Nephron (organoid): ENCODE data around the gene TMEM79.

Source experiments
- H3K27ac Mint-ChIP-seq, 3 experiments: 2 replicates each; pipeline ENCODE4 v1.8.0; 2020; ENCODE audit warnings: mixed read lengths in 3 of 3, mild to moderate bottlenecking in 2 of 3, moderate library complexity in 1 of 3
- H3K27me3 Mint-ChIP-seq: 2 replicates; pipeline ENCODE4 v1.8.0; 2021; ENCODE audit warnings: low read depth, mild to moderate bottlenecking, moderate library complexity, mixed read lengths
- H3K36me3 Mint-ChIP-seq: 2 replicates; pipeline ENCODE4 v1.8.0; 2020; ENCODE audit warnings: low read depth, mixed read lengths
- H3K4me1 Mint-ChIP-seq: 2 replicates; pipeline ENCODE4 v1.8.0; 2020; ENCODE audit warnings: mixed read lengths
- H3K4me3 Mint-ChIP-seq, 3 experiments: 2 replicates each; pipeline ENCODE4 v1.8.0; 2020; ENCODE audit warnings: mild to moderate bottlenecking in 3 of 3, mixed read lengths in 3 of 3, moderate library complexity in 2 of 3
- H3K9me3 Mint-ChIP-seq: 2 replicates; pipeline ENCODE4 v1.8.0; 2020; ENCODE audit warnings: mixed read lengths
- CTCF ChIP-seq, 3 experiments: fragments of 200-600 bp; sonication (generic); IDR thresholded peaks; one replicate each; pipeline ENCODE4 v1.5.0; 2021; ENCODE audit warnings: antibody characterized with exemption in 3 of 3; ENCODE audit not compliant: unreplicated experiment in 3 of 3

TMEM79 gene

GRCh38 chr1:156286061-156286460, 1.9 kb downstream of the TMEM79 start:
- H3K27ac Mint-ChIP-seq: no peak overlapping the region
- peaks cover 22% of the 10 kb centered on the region for H3K4me1 Mint-ChIP-seq
- H3K9me3 Mint-ChIP-seq: no peaks in the 10 kb centered on the region
- H3K36me3 Mint-ChIP-seq: peaks cover 5% of the 10 kb centered on the region
- peak overlapping the region in 2 of 3 experiments; percentile 19 to 39 for H3K4me3 Mint-ChIP-seq
- TF ChIP-seq CTCF (IDR thresholded peaks at IDR 0.05; ENCODE audit: unreplicated experiment in 3 of 3): no peak
- no peaks in the 10 kb centered on the region for H3K27me3 Mint-ChIP-seq

GRCh38 chr1:156289857-156290256, 5.7 kb downstream of the TMEM79 start:
- Mint-ChIP-seq H3K4me3 (peak overlapping the region in 1 of 3 experiments; percentile 15), H3K9me3 (no peaks in the 10 kb centered on the region), H3K36me3 (peaks cover 10% of the 10 kb centered on the region), H3K27me3 (no peaks in the 10 kb centered on the region), H3K4me1 (peaks cover 9% of the 10 kb centered on the region), H3K27ac (no peak overlapping the region)
- TF ChIP-seq CTCF (IDR thresholded peaks at IDR 0.05; ENCODE audit: unreplicated experiment in 3 of 3): no peak

- TF ChIP-seq CTCF (IDR thresholded peaks at IDR 0.05; ENCODE audit: unreplicated experiment in 3 of 3): no peak
- Mint-ChIP-seq H3K36me3 (peaks cover 10% of the 10 kb centered on the region), H3K4me1 (peaks cover 19% of the 10 kb centered on the region), H3K27me3 (no peaks in the 10 kb centered on the region), H3K9me3 (no peaks in the 10 kb centered on the region), H3K4me3 (peak overlapping the region; percentile 88 to 89 (median 88)), H3K27ac (peak overlapping the region; percentile 79 to 91 (median 82))
These were observed 7.3 kb downstream of the TMEM79 start for GRCh38 chr1:156291226-156292061.

DNA sequence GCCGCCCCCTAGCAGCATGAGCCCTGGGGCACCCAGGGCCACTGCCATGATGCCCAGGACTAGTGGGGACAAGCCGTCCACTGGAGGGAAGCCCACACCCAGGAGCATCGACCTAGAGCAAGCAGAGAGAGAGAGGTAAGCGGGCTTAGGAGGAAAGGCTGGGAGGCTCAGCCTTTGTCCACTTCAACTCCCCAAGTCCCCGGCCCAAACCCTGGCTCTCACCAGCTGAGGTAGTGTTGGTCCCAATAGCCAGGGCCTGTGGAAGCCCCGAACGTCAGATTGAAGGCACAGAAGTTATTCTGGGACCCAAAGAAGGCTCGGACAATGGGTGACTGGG, 8.9 kb downstream of the TMEM79 start:
- peak overlapping the region in 1 of 3 experiments; percentile 48 for H3K27ac Mint-ChIP-seq
- peaks cover 19% of the 10 kb centered on the region for H3K4me1 Mint-ChIP-seq
- H3K9me3 Mint-ChIP-seq: no peaks in the 10 kb centered on the region
- no peaks in the 10 kb centered on the region for H3K27me3 Mint-ChIP-seq
- TF ChIP-seq CTCF (IDR thresholded peaks at IDR 0.05; ENCODE audit: unreplicated experiment in 3 of 3): no peak
- H3K36me3 Mint-ChIP-seq: peaks cover 10% of the 10 kb centered on the region
- peak overlapping the region; percentile 67 to 68 (median 68) for H3K4me3 Mint-ChIP-seq

DNA sequence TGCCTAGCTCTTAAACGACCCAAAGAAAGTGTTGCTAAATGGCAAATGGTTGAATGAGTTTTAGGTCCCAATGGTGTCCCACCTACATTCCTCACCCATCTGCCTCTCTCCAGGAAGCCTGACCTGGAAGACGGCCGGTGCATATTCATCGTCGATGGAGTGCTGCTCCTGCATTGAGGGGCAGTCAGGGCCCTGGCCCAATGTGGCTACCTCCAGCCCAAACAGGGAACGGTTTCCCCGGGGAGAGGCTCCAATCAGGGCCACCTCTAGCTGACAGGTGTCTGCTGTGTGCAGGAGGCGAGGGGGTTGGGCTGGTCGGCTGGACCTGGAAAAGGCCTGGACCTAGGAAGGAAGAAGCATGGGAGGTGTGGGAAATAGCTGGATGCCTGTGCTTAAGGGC, 9.8 kb downstream of the TMEM79 start:
- peaks cover 6% of the 10 kb centered on the region for H3K36me3 Mint-ChIP-seq
- H3K4me1 Mint-ChIP-seq: peaks cover 19% of the 10 kb centered on the region
- peak overlapping the region; percentile 38 to 92 (median 51) for H3K4me3 Mint-ChIP-seq
- H3K27ac Mint-ChIP-seq: no peak overlapping the region
- no peak for TF ChIP-seq CTCF (IDR thresholded peaks at IDR 0.05; ENCODE audit: unreplicated experiment in 3 of 3)
- H3K9me3 Mint-ChIP-seq: no peaks in the 10 kb centered on the region
- no peaks in the 10 kb centered on the region for H3K27me3 Mint-ChIP-seq
